K562 (cell line): ENCODE data around the gene OR52M1. TPM values are rescaled to one million over a fixed set of nuclear protein-coding genes. Genes with fewer than 3 reads are reported as not detected.

ENCODE experiments used
- ATAC-seq: fragments of 200-7000 bp; cut with Tn5 transposase; 3 replicates; pipeline ENCODE4 v1.9.1; 2020; ENCODE audit warnings: moderate library complexity
- BruUV-seq: library from RNA; stranded (reverse); fragments of 400-500 nt; replicated peaks from 2 replicates; lab custom pipeline; 2021; lab: Mats Ljungman, UMichigan
- CTCF ChIA-PET: fragments of 300-600 bp; formaldehyde crosslinking; extraction: SDS; loops from one replicate; lab custom pipeline; 2021; ENCODE audit warnings: low intra/inter-chr PET ratio; lab: Yijun Ruan, JAX
- POLR2A ChIA-PET: fragments of 300-600, 350-650 bp; sonication (Branson Sonifier 250); formaldehyde crosslinking; extraction: SDS; loops from one replicate; lab custom pipeline; 2021; ENCODE audit warnings: antibody characterized with exemption, inconsistent platforms; lab: Yijun Ruan, JAX
- DNase-seq, 4 experiments: peaks; one replicate each; pipeline versions ENCODE4 v3.0.0 to v3.0.0-alpha.2; 2011 to 2018; ENCODE audit warnings: low spot score in 3 of 4, mixed read lengths in 3 of 4; ENCODE audit errors: extremely low read depth in 1 of 4
- FAIRE-seq: peaks from 2 replicates; lab custom pipeline; 2011; peaks lifted over from hg19 to GRCh38; lab: Jason Lieb, UNC
- H2AFZ ChIP-seq: 2 replicates; pipeline ENCODE4 v1.6.0; 2011; ENCODE audit warnings: low read depth, low read length, control low read depth, inconsistent platforms
- H3K27ac ChIP-seq: fragments of 200-600 bp; 3 replicates; pipeline ENCODE4 v1.8.0; 2011; ENCODE audit warnings: low read depth, mild to moderate bottlenecking, control low read depth, inconsistent platforms, low read length, moderate library complexity, mixed read lengths; ENCODE audit errors: extremely low read depth
- H3K27me3 ChIP-seq, 2 experiments: fragments of 300-600 bp in 1 of 2; 2 replicates in 1 of 2; 3 replicates in 1 of 2; pipeline versions ENCODE4 v1.6.0 to v1.8.0; 2011; ENCODE audit warnings: inconsistent platforms in 2 of 2, low read length in 2 of 2, mild to moderate bottlenecking in 1 of 2, mixed read lengths in 1 of 2, moderate library complexity in 1 of 2; ENCODE audit not compliant: control insufficient read depth in 2 of 2, insufficient read depth in 2 of 2
- H3K36me3 ChIP-seq: fragments of 300-600 bp; 3 replicates; pipeline ENCODE4 v1.8.0; 2011; ENCODE audit warnings: mild to moderate bottlenecking, low read length, inconsistent platforms; ENCODE audit not compliant: control insufficient read depth, insufficient read depth
- H3K4me1 ChIP-seq, 2 experiments: fragments of 200-600 bp in 1 of 2; replicated peaks in 1 of 2; 2 replicates in 1 of 2; 3 replicates in 1 of 2; pipeline versions ENCODE4 v1.5.1 to v1.8.0; 2011; ENCODE audit warnings: inconsistent platforms in 2 of 2, low read length in 2 of 2, mild to moderate bottlenecking in 1 of 2, mixed read lengths in 1 of 2, moderate library complexity in 1 of 2; ENCODE audit not compliant: control insufficient read depth in 2 of 2, insufficient read depth in 2 of 2
- H3K4me2 ChIP-seq: 2 replicates; pipeline ENCODE4 v1.6.1; 2011; ENCODE audit warnings: low read length, control low read depth, inconsistent platforms, mixed read lengths; ENCODE audit not compliant: insufficient read depth
- H3K4me3 ChIP-seq: fragments of 200-600 bp; sonication (generic), shearing (Covaris generic); 2 replicates; pipeline ENCODE4 v1.5.1; 2016; ENCODE audit warnings: control low read depth, inconsistent platforms
- H3K79me2 ChIP-seq: fragments of 200-600 bp; 3 replicates; pipeline ENCODE4 v1.8.0; 2011; ENCODE audit warnings: low read length, inconsistent platforms; ENCODE audit not compliant: control insufficient read depth, insufficient read depth
- H3K9ac ChIP-seq, 2 experiments: 2 replicates each; pipeline versions ENCODE4 v1.6.0 to v1.6.1; 2011; ENCODE audit warnings: low read depth in 2 of 2, low read length in 2 of 2, control low read depth in 1 of 2, inconsistent platforms in 1 of 2, mild to moderate bottlenecking in 1 of 2, mixed read lengths in 1 of 2; ENCODE audit not compliant: insufficient read depth in 1 of 2
- H3K9me1 ChIP-seq: one replicate; pipeline ENCODE4 v1.6.0; 2011; ENCODE audit warnings: inconsistent platforms, mild to moderate bottlenecking, low read length, moderate library complexity; ENCODE audit not compliant: control insufficient read depth, insufficient read depth
- H3K9me3 ChIP-seq: replicated peaks from 2 replicates; pipeline ENCODE4 v1.5.1; 2011; ENCODE audit warnings: low read depth, low read length, inconsistent platforms; ENCODE audit not compliant: control insufficient read depth, insufficient read depth
- H4K20me1 ChIP-seq: replicated peaks from 2 replicates; pipeline ENCODE4 v1.6.1; 2011; ENCODE audit warnings: low read length, inconsistent platforms, mixed read lengths; ENCODE audit not compliant: control insufficient read depth, insufficient read depth
- POLR2H ChIP-seq: IDR thresholded peaks from 2 replicates; pipeline ENCODE4 v1.6.1; 2016; ENCODE audit warnings: missing genetic modification characterization, low read depth, mild to moderate bottlenecking, control low read depth, missing compliant biosample characterization, moderate library complexity
- POU5F1 ChIP-seq: fragments of 150-350 bp; IDR thresholded peaks from 2 replicates; pipeline ENCODE4 v1.6.1; 2014; ENCODE audit warnings: borderline replicate concordance, low read length, low read depth, mild to moderate bottlenecking; ENCODE audit not compliant: partially characterized antibody
- RBBP5 ChIP-seq: fragments of 200-600 bp; sonication (generic); IDR thresholded peaks from 2 replicates; pipeline ENCODE4 v1.6.1; 2012; ENCODE audit warnings: borderline replicate concordance, mild to moderate bottlenecking, low read length, control low read depth, inconsistent platforms; ENCODE audit not compliant: insufficient read depth, poor library complexity, severe bottlenecking
- ZNF79 ChIP-seq: fragments of 250-450 bp; sonication (Bioruptor Pico); IDR thresholded peaks from 2 replicates; pipeline ENCODE4 v1.4.0; 2020; ENCODE audit warnings: low read depth, mild to moderate bottlenecking, moderate library complexity
- WGBS: fragments of 100-300 bp; shearing (Covaris generic); methylation state at CpG from one replicate; pipeline ENCODE4 v1.1.6; 2016; ENCODE audit warnings: low coverage, mixed read lengths; ENCODE audit not compliant: insufficient coverage; ENCODE audit errors: missing lambda C conversion rate; 5-methylcytosine and 5-hydroxymethylcytosine counted together
- in situ Hi-C: fragments of 300-500 bp; cut with MboI; formaldehyde crosslinking; loops from 4 replicates; pipeline ENCODE4 v1.15.0; 2018; ENCODE audit warnings: inconsistent platforms, mixed read lengths
- intact Hi-C: fragments of 100-400 bp; cut with micrococcal nuclease; formaldehyde crosslinking; loops from 2 replicates; pipeline ENCODE4 v1.14.2; 2022
- polyA plus RNA-seq, 8 experiments: library from polyadenylated mRNA; depleted of rRNA in 4 of 8; stranded (reverse) in 5 of 8; unstranded in 3 of 8; fragments of >200 nt; fragmentation: Nextera tagmentation in 2 of 8; fragmentation: Illumina TruSeq in 1 of 8; extraction: Ambion mirVana in 2 of 8; extraction: Trizol in 1 of 8; gene quantifications; 2 replicates each; pipeline versions ENCODE4 v1.2.1 to v1.2.3, GENCODE V29; 2011 to 2014; ENCODE audit warnings: inconsistent platforms in 1 of 8, missing spikeins in 1 of 8
- total RNA-seq, 7 experiments: library from RNA; depleted of rRNA in 6 of 7; stranded (reverse); fragments of >200 nt in 6 of 7; fragmentation: Illumina TruSeq in 2 of 7; extraction: Trizol in 2 of 7; gene quantifications; 2 replicates each; pipeline versions ENCODE4 v1.2.1 to v1.2.3, GENCODE V29; 2011 to 2021; ENCODE audit warnings: low replicate concordance in 1 of 7
- TF ChIP-seq, protein P1 (sequence below): IDR thresholded peaks from 3 replicates; pipeline ENCODE4 v1.6.1; 2011; ENCODE audit warnings: borderline replicate concordance, mild to moderate bottlenecking, moderate library complexity; ENCODE audit not compliant: insufficient read length; ENCODE audit errors: extremely low read depth
- TF ChIP-seq, protein P2 (sequence below): fragments of 200-400 bp; formaldehyde crosslinking; IDR thresholded peaks from 2 replicates; pipeline ENCODE4 v1.6.1; 2017; ENCODE audit warnings: mild to moderate bottlenecking, low read depth, low read length, moderate library complexity
- TF ChIP-seq, protein P3 (sequence below): sonication (generic); formaldehyde crosslinking; IDR thresholded peaks from 2 replicates; pipeline ENCODE4 v1.8.0; 2022; ENCODE audit warnings: missing genetic modification reagents, mild to moderate bottlenecking, borderline replicate concordance

OR52M1 gene
- total and polyA plus RNA-seq, 9 of the 15 experiments (the other 6 are each of a cell fraction or from before 2014, with no cell fraction given): not detected

DNA sequence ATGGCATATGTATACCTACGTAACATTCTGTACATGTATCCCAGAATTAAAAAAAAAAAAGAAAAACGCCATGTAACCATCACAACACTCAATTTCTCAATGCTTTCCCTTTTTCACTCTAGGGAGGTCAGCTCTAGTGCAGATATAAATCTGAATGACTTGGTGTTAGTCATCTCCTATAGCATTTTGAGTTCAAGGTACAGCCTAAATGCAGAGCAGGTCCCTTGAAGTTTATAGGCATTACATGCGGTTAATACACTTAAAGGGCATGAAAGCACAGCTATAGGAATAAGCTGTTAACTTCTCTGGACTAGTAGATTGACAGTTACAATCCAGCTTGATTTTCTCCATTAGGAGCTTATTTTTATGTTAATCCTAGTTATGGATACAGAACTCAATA, 20.4 kb downstream of the OR52M1 start:
- ChIA-PET POLR2A (no interaction called here), CTCF (interaction anchor here (0.6 kb wide), 1 partner anchor 14 kb away, joined by 3 read pairs; no protein-coding TSS in a partner anchor)
- no peak overlapping the region for H3K9ac ChIP-seq
- H3K9me3 ChIP-seq: no peaks in the 10 kb centered on the region
- in situ Hi-C loops (no loop called here), intact Hi-C loops (no loop called here)
- H3K4me2 ChIP-seq: no peak overlapping the region
- no peak overlapping the region for H2AFZ ChIP-seq
- DNase-seq: no peak
- no peaks in the 10 kb centered on the region for H3K4me1 ChIP-seq
- H3K36me3 ChIP-seq: no peaks in the 10 kb centered on the region
- no peaks in the 10 kb centered on the region for H4K20me1 ChIP-seq
- 0% methylated on average over 1 of the region's 3 CpGs for WGBS
- TF ChIP-seq POU5F1 (no peak), POLR2H (tag) (no peak), ZNF79 (CRISPR knock-in tag) (no peak), RBBP5 (no peak)
- TF ChIP-seq, protein P1, sequence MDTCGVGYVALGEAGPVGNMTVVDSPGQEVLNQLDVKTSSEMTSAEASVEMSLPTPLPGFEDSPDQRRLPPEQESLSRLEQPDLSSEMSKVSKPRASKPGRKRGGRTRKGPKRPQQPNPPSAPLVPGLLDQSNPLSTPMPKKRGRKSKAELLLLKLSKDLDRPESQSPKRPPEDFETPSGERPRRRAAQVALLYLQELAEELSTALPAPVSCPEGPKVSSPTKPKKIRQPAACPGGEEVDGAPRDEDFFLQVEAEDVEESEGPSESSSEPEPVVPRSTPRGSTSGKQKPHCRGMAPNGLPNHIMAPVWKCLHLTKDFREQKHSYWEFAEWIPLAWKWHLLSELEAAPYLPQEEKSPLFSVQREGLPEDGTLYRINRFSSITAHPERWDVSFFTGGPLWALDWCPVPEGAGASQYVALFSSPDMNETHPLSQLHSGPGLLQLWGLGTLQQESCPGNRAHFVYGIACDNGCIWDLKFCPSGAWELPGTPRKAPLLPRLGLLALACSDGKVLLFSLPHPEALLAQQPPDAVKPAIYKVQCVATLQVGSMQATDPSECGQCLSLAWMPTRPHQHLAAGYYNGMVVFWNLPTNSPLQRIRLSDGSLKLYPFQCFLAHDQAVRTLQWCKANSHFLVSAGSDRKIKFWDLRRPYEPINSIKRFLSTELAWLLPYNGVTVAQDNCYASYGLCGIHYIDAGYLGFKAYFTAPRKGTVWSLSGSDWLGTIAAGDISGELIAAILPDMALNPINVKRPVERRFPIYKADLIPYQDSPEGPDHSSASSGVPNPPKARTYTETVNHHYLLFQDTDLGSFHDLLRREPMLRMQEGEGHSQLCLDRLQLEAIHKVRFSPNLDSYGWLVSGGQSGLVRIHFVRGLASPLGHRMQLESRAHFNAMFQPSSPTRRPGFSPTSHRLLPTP: no peak
- TF ChIP-seq, protein P2, sequence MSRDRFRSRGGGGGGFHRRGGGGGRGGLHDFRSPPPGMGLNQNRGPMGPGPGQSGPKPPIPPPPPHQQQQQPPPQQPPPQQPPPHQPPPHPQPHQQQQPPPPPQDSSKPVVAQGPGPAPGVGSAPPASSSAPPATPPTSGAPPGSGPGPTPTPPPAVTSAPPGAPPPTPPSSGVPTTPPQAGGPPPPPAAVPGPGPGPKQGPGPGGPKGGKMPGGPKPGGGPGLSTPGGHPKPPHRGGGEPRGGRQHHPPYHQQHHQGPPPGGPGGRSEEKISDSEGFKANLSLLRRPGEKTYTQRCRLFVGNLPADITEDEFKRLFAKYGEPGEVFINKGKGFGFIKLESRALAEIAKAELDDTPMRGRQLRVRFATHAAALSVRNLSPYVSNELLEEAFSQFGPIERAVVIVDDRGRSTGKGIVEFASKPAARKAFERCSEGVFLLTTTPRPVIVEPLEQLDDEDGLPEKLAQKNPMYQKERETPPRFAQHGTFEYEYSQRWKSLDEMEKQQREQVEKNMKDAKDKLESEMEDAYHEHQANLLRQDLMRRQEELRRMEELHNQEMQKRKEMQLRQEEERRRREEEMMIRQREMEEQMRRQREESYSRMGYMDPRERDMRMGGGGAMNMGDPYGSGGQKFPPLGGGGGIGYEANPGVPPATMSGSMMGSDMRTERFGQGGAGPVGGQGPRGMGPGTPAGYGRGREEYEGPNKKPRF: no peak
- TF ChIP-seq, protein P3, sequence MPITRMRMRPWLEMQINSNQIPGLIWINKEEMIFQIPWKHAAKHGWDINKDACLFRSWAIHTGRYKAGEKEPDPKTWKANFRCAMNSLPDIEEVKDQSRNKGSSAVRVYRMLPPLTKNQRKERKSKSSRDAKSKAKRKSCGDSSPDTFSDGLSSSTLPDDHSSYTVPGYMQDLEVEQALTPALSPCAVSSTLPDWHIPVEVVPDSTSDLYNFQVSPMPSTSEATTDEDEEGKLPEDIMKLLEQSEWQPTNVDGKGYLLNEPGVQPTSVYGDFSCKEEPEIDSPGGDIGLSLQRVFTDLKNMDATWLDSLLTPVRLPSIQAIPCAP (CRISPR knock-in tag): no peak
- no peak overlapping the region for H3K4me3 ChIP-seq
- no peak for ATAC-seq
- no peaks in the 10 kb centered on the region for H3K9me1 ChIP-seq
- H3K27ac ChIP-seq: no peak overlapping the region
- FAIRE-seq: no peak
- H3K79me2 ChIP-seq: no peaks in the 10 kb centered on the region
- no TSS peak for BruUV-seq
- H3K27me3 ChIP-seq: peaks cover 9 to 18% of the 10 kb centered on the region in 2 experiments; a peak in 4 of 5 replicates
